HG03442 (cell line): Measurements from ENCODE around the gene RPL6.
"Not testable (repeated sequence)": the region's sequence is repeated elsewhere in the genome, so short reads cannot be mapped to it uniquely, and the experiment has no call there.

ENCODE experiments used
- ATAC-seq: cut with Tn5 transposase; IDR thresholded peaks from one replicate; pipeline ENCODE4 v1.9.1; 2021; ENCODE audit warnings: mild to moderate bottlenecking, moderate library complexity; ENCODE audit not compliant: unreplicated experiment

Gene RPL6

GRCh38 chr12:112409064-112409905 is at the start of gene RPL6:
RPL6 (minus strand) TSS chr12:112409605; CDS start chr12:112408656, 949 bp downstream.
- ATAC-seq = peak; percentile 82

GRCh38 chr12:112458751-112459150 is 49.3 kb upstream of the RPL6 start:
- no peak for ATAC-seq

GRCh38 chr12:112458330-112458729 is 48.9 kb upstream of the RPL6 start:
- no peak for ATAC-seq

GRCh38 chr12:112457142-112457541 is 47.7 kb upstream of the RPL6 start:
- ATAC-seq = not testable (repeated sequence)

GRCh38 chr12:112456029-112456428 is 46.6 kb upstream of the RPL6 start:
- no peak for ATAC-seq

GRCh38 chr12:112450725-112451124 is 41.3 kb upstream of the RPL6 start:
- no peak for ATAC-seq

GRCh38 chr12:112448165-112448564 is 38.8 kb upstream of the RPL6 start:
- ATAC-seq = not testable (repeated sequence)

- no peak for ATAC-seq
Measured at GRCh38 chr12:112447106-112447505, 37.7 kb upstream of the RPL6 start.

GRCh38 chr12:112446008-112446725 is 36.8 kb upstream of the RPL6 start:
- ATAC-seq = no peak

GRCh38 chr12:112443916-112444315 is 34.5 kb upstream of the RPL6 start:
- no peak for ATAC-seq

- not testable (repeated sequence) for ATAC-seq
Measured at GRCh38 chr12:112440653-112441052, 31.2 kb upstream of the RPL6 start.

GRCh38 chr12:112439769-112440168 is 30.4 kb upstream of the RPL6 start:
- ATAC-seq = no peak

- not testable (repeated sequence) for ATAC-seq
Measured at GRCh38 chr12:112438645-112439044, 29.2 kb upstream of the RPL6 start.

GRCh38 chr12:112433551-112433950 is 24.1 kb upstream of the RPL6 start:
- ATAC-seq = no peak

GRCh38 chr12:112431965-112432364 is 22.6 kb upstream of the RPL6 start:
- ATAC-seq = no peak

- ATAC-seq = no peak
Measured at GRCh38 chr12:112430929-112431328, 21.5 kb upstream of the RPL6 start.

GRCh38 chr12:112427760-112428159 is 18.4 kb upstream of the RPL6 start:
- ATAC-seq = no peak

GRCh38 chr12:112425582-112426382 is 16.4 kb upstream of the RPL6 start:
- ATAC-seq = no peak

- no peak for ATAC-seq
Measured at GRCh38 chr12:112424126-112424525, 14.7 kb upstream of the RPL6 start.

- ATAC-seq = no peak
Measured at GRCh38 chr12:112422531-112422930, 13.1 kb upstream of the RPL6 start.

- ATAC-seq = no peak
Measured at GRCh38 chr12:112421363-112421762, 12.0 kb upstream of the RPL6 start.
